Omental fat pad (tissue), 4 donors: Measurements from ENCODE around the gene AMPD3. TPM values are rescaled to one million over a fixed set of nuclear protein-coding genes. Genes with fewer than 3 reads are reported as not detected.
"Not testable (repeated sequence)": the region's sequence is repeated elsewhere in the genome, so short reads cannot be mapped to it uniquely, and the experiment has no call there.

Experiments
- ATAC-seq: fragments of 150-250 bp; one replicate; pipeline ENCODE4 v1.9.1; 2016; ENCODE audit warnings: mild to moderate bottlenecking, moderate library complexity; ENCODE audit not compliant: low FRiP score
- DNase-seq: peaks from one replicate; pipeline ENCODE4 v3.0.0-alpha.2; 2019; ENCODE audit warnings: low spot score
- total RNA-seq, 4 donors: library from RNA; depleted of rRNA; stranded (reverse); fragments of >200 nt; gene quantifications; one replicate each; pipeline ENCODE4 v1.1.0, GENCODE V29; 2016
- TF ChIP-seq, protein P1 (sequence below), 3 donors: fragments of 450-650 bp; IDR thresholded peaks; one replicate each; pipeline ENCODE4 v1.5.1; 2016 to 2017; ENCODE audit warnings: antibody characterized with exemption in 3 of 3, mild to moderate bottlenecking in 3 of 3, moderate library complexity in 2 of 3

Gene AMPD3
- total RNA-seq, 4 donors from 2014 or later, result 4.4 to 43.3 (median 9.9) TPM

DNA sequence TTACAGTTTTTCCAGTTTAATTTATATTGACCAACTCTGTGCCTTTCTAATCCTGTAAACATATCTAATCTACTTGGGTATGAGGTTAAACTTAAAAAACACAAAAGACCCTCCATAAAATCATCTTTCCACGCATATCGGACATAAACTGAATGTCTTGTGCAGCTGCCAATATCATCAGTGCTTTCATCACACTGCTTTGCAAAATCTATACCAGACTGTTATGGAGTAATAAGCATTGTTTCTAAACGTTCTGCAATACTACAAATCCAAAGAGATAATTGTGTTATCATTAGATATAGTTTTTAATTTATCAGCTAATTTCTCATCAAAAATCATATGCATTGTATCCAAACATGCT, 36.1 kb upstream of the AMPD3 start:
- TF ChIP-seq, protein P1, sequence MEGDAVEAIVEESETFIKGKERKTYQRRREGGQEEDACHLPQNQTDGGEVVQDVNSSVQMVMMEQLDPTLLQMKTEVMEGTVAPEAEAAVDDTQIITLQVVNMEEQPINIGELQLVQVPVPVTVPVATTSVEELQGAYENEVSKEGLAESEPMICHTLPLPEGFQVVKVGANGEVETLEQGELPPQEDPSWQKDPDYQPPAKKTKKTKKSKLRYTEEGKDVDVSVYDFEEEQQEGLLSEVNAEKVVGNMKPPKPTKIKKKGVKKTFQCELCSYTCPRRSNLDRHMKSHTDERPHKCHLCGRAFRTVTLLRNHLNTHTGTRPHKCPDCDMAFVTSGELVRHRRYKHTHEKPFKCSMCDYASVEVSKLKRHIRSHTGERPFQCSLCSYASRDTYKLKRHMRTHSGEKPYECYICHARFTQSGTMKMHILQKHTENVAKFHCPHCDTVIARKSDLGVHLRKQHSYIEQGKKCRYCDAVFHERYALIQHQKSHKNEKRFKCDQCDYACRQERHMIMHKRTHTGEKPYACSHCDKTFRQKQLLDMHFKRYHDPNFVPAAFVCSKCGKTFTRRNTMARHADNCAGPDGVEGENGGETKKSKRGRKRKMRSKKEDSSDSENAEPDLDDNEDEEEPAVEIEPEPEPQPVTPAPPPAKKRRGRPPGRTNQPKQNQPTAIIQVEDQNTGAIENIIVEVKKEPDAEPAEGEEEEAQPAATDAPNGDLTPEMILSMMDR (IDR thresholded peaks at IDR 0.05), result no peak
- DNase-seq (no peak), ATAC-seq (no peak)

DNA sequence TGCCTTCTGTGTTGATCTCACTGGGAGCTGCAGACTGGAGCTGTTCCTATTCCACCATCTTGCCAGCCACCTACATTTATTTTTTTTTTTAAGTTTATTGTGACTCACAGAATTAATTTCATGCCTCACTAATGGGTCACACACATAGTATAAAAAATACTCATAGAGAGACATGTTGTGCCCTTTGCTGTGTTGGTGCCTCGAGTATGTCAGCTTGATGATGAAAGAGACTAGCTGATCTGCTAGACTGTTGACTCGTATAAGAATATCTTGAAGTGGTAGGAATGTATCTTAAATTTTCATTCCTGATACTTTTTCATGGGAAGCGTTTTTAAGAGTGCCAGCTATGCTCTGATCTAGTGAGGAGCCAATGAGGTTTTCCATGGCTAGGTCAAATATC, 28.6 kb upstream of the AMPD3 start:
- no peak for ATAC-seq
- TF ChIP-seq, protein P1 (IDR thresholded peaks at IDR 0.05), result no peak
- no peak for DNase-seq

DNA sequence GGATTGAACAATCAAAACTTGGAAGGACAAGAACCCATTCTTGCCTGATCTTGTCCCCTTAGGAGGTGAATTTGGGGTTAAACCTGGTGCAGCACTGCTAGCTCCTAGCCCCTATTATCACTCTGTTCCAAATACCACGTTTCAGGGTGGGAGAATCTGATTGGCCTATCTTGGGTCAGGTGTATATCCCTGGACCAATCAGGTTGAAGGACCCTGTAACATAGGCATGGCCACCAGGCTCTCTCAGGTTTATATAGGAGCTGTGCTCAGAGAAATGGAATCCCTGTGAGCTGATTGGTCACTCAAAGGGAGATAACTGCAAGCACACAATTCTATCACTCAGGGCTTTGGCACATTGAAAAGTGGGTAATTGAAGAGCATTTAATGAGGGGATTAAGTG, 26.6 kb upstream of the AMPD3 start:
- TF ChIP-seq, protein P1 (IDR thresholded peaks at IDR 0.05), result no peak
- ATAC-seq (no peak), DNase-seq (no peak)

DNA sequence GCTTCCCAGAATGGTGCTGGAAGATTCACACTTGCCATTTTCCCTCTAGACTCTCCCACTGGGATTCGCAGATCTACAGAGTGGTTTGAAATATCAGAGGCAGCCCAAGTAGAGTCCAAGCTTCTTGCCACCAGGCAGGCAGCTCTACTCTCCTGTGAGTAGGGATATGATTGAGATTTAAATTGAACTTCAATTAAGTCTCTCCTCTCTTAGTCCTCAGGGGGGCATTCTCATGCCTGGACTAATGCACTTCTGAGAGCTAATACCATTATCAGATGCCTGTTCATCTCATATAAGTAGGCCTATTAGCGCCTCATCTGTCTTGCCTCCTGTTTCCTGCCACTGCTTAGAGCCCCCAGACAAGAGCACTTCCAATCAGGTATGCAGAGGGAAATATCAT, 25.5 kb upstream of the AMPD3 start:
- no peak for ATAC-seq
- no peak for DNase-seq
- TF ChIP-seq, protein P1 (IDR thresholded peaks at IDR 0.05), result no peak

DNA sequence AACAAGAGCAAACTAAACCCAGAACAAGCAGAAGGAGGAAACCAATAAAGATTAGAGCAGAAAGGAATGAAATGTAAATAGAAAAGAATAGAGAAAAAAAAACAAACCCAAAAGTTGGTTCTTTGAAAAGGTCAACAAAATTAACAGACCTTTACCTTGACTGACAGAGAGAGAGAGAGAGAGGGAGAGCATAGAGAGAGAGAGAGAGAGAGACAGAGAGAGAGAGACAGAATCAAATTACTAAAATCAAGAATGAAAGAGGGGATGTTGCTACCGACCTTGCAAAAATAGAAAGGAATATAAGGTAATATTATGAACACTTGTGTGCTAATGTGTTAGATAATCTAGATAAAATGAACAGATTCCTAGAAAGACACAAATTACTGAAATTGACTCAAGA, 22.6 kb upstream of the AMPD3 start:
- TF ChIP-seq, protein P1 (IDR thresholded peaks at IDR 0.05), result no peak
- ATAC-seq (no peak), DNase-seq (no peak)

DNA sequence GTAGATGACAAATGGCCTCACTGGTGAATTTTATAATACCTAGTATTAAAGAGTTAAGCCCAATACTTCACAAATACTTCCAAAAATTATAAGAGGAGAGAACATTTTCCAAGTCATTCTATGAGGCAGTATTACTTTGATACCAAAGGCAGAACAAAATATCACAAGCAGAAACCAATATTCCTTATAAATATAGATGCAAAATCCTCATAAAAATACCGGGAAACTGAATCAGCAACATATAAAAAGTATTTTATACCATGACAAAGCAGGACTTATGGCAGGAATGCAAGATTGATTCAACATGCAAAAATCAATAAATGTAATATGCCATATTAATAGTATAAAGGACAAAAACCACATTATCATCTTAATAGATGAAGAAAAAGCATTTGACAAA, 22.1 kb upstream of the AMPD3 start:
- ATAC-seq, result no peak
- no peak for DNase-seq
- TF ChIP-seq, protein P1 (IDR thresholded peaks at IDR 0.05), result no peak

DNA sequence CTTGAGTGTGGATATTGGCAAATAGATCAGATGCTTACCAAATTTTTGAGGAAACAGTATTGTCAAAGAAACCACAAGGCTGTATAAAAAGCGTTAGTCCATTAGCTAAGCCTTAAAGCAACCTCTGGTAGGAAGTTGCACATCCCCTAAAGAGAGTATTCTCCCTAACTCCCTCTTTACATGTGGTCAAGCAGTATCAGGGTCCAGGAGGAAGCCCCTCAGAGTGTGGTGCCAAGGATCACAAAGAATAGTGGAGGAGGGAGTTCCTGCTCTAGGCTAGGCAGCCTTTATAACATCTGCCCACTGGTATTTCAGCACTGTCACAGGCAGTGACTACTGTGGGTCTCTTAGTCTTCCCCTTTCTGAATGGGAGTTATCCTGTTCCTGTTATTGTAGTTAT, 18.8 kb upstream of the AMPD3 start:
- DNase-seq, result no peak
- ATAC-seq, result no peak

DNA sequence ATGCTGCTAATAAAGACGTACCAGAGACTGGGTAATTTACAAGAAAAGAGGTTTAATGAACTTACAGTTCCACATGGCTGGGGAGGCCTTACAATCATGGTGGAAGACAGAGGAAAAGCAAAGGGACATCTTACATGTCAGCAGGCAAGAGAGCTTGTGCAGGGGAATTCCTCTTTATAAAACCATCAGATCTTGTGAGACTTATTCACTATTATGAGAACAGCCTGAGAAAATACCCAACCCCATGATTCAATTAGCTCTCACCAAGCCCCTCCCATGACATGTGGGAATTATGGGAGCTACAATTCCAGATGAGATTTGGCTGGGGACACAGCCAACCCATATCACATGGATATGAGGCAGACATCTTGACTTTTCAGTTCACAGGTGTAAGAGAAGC, 18.4 kb upstream of the AMPD3 start:
- not testable (repeated sequence) for ATAC-seq, DNase-seq

More for the DNA sequence above, 18.8 kb upstream of the AMPD3 start:
- TF ChIP-seq, protein P1 (IDR thresholded peaks at IDR 0.05), result no peak
